Measurements from ENCODE around the gene PRSS8. TPM values are rescaled to one million over a fixed set of nuclear protein-coding genes. Genes with fewer than 3 reads are reported as not detected.

The PRSS8 gene
- total RNA-seq, 4 donors from 2014 or later, result 0.20 TPM; not detected in 3

GRCh38 chr16:31125844-31126243, 9.7 kb downstream of the PRSS8 start:
- no peaks in the 10 kb centered on the region for H3K9me3 ChIP-seq
- H3K4me3 ChIP-seq, result no peak overlapping the region
- peaks cover 0 to 31% (median 2%) of the 10 kb centered on the region in 4 donors for H3K4me1 ChIP-seq
- no peak for DNase-seq (ENCODE audit: low spot score in 2 of 2)
- peak overlapping the region in 1 of 4 donors; percentile 85 for H3K27ac ChIP-seq
- WGBS, 2 donors, result 92 to 96% methylated on average over 3 of the region's 3 CpGs
- H3K36me3 ChIP-seq, result peaks cover 3 to 98% (median 4%) of the 10 kb centered on the region in 3 donors
- H3K27me3 ChIP-seq, result no peaks in the 10 kb centered on the region
- no peak for TF ChIP-seq POLR2A (IDR thresholded peaks at IDR 0.05)

- Histone ChIP-seq H3K27ac (peak overlapping the region in 3 of 4 donors; percentile 93 to 99 (median 98)), H3K9me3 (no peaks in the 10 kb centered on the region), H3K4me3 (no peak overlapping the region), H3K36me3 (peaks cover 0 to 58% (median 3%) of the 10 kb centered on the region in 3 donors), H3K4me1 (peaks cover 0 to 33% (median 18%) of the 10 kb centered on the region in 4 donors), H3K27me3 (no peaks in the 10 kb centered on the region)
- TF ChIP-seq CTCF (IDR thresholded peaks at IDR 0.05), result no peak
- peak in 1 of 2 donors; percentile 56 for TF ChIP-seq EP300 (IDR thresholded peaks at IDR 0.05)
- WGBS, 2 donors, result 85 to 91% methylated on average over 16 of the region's 16 CpGs
- DNase-seq (ENCODE audit: low spot score in 2 of 2), result no peak
Observed at GRCh38 chr16:31120129-31120528, 15.4 kb downstream of the PRSS8 start.

GRCh38 chr16:31118223-31119155, 17.0 kb downstream of the PRSS8 start:
- Histone ChIP-seq H3K27me3 (no peaks in the 10 kb centered on the region), H3K4me3 (peak overlapping the region; percentile 64 to 88 (median 84)), H3K27ac (peak overlapping the region; percentile 93 to 99 (median 98)), H3K4me1 (peaks cover 0 to 33% (median 18%) of the 10 kb centered on the region in 4 donors), H3K9me3 (no peaks in the 10 kb centered on the region), H3K36me3 (peaks cover 0 to 43% (median 3%) of the 10 kb centered on the region in 3 donors)
- 48 to 56% methylated on average over 9 of the region's 9 CpGs for WGBS, 2 donors
- DNase-seq (ENCODE audit: low spot score in 2 of 2), result no peak
- peak in 1 of 2 donors; percentile 50 for TF ChIP-seq EP300 (IDR thresholded peaks at IDR 0.05)
- no peak for TF ChIP-seq CTCF (IDR thresholded peaks at IDR 0.05)

- Histone ChIP-seq H3K9me3 (no peaks in the 10 kb centered on the region), H3K4me1 (peaks cover 0 to 37% (median 18%) of the 10 kb centered on the region in 4 donors), H3K4me3 (peak within 1 kb of the TSS; percentile 64 to 88 (median 84)), H3K27ac (peak within 1 kb of the TSS; percentile 93 to 99 (median 98)), H3K36me3 (peaks cover 0 to 42% (median 3%) of the 10 kb centered on the region in 3 donors), H3K27me3 (no peaks in the 10 kb centered on the region)
- TF ChIP-seq POLR2A (IDR thresholded peaks at IDR 0.05), result peak; percentile 86 to 89
- no peak for TF ChIP-seq CTCF (IDR thresholded peaks at IDR 0.05)
- TF ChIP-seq EP300 (IDR thresholded peaks at IDR 0.05), result peak; percentile 69 to 90
- WGBS, 2 donors, result 1% methylated on average over 60 of the region's 68 CpGs
- peak; percentile 97 for DNase-seq (ENCODE audit: low spot score in 2 of 2)
Observed at GRCh38 chr16:31117384-31118222, 17.9 kb downstream of the PRSS8 start, which contains the start of gene KAT8. Gene KAT8, plus strand, starts transcription at chr16:31117664. Its CDS starts 18 bp downstream, at chr16:31117682.

- DNase-seq (ENCODE audit: low spot score in 2 of 2), result no peak
- Histone ChIP-seq H3K36me3 (peaks cover 0 to 43% (median 0%) of the 10 kb centered on the region in 3 donors), H3K27ac (peak overlapping the region in 1 of 4 donors; percentile 74), H3K27me3 (no peaks in the 10 kb centered on the region), H3K4me1 (peaks cover 0 to 27% (median 17%) of the 10 kb centered on the region in 4 donors), H3K9me3 (no peaks in the 10 kb centered on the region), H3K4me3 (no peak overlapping the region)
- TF ChIP-seq POLR2A (IDR thresholded peaks at IDR 0.05), result no peak
- no peak for TF ChIP-seq CTCF (IDR thresholded peaks at IDR 0.05)
- TF ChIP-seq EP300 (IDR thresholded peaks at IDR 0.05), result no peak
- 86 to 87% methylated on average over 8 of the region's 8 CpGs for WGBS, 2 donors
Observed at GRCh38 chr16:31114468-31114867, 21.1 kb downstream of the PRSS8 start.
